K562 (cell line): ENCODE data around the gene IKBKG. TPM values are rescaled to one million over a fixed set of nuclear protein-coding genes. Genes with fewer than 3 reads are reported as not detected.

ENCODE experiments used
- ARHGAP35 ChIP-seq: fragments of 450-650 bp; IDR thresholded peaks from 2 replicates; pipeline ENCODE4 v1.6.1; 2018; ENCODE audit not compliant: partially characterized antibody
- CHCHD3 ChIP-seq: fragments of 250-450 bp; sonication (Bioruptor Pico); IDR thresholded peaks from 2 replicates; pipeline ENCODE4 v2.1.2; 2022; ENCODE audit warnings: mild to moderate bottlenecking
- CHD7 ChIP-seq: fragments of 200-600 bp; sonication (generic); IDR thresholded peaks from one replicate; pipeline ENCODE4 v1.6.1; 2012; ENCODE audit warnings: mild to moderate bottlenecking, low read depth, low read length, inconsistent platforms
- LARP7 ChIP-seq: fragments of 450-650 bp; IDR thresholded peaks from 2 replicates; pipeline ENCODE4 v1.6.1; 2016
- MYBL2 ChIP-seq, 2 experiments: fragments of 450-650 bp in 1 of 2; sonication (generic) in 1 of 2; formaldehyde crosslinking in 1 of 2; IDR thresholded peaks; 2 replicates each; pipeline versions ENCODE4 v1.6.1 to v1.8.1; 2017 to 2022; ENCODE audit warnings: borderline replicate concordance in 1 of 2, inconsistent platforms in 1 of 2, low read depth in 1 of 2, mild to moderate bottlenecking in 1 of 2, missing genetic modification reagents in 1 of 2, moderate library complexity in 1 of 2
- ZNF324 ChIP-seq: fragments of 250-450 bp; sonication (Bioruptor Pico); IDR thresholded peaks from 2 replicates; pipeline ENCODE4 v1.4.0; 2020; ENCODE audit warnings: mild to moderate bottlenecking
- ZNF41 ChIP-seq: fragments of 250-450 bp; sonication (Bioruptor Pico); conservative IDR thresholded peaks from 2 replicates; pipeline ENCODE4 v1.4.0; 2020; ENCODE audit warnings: mild to moderate bottlenecking
- polyA plus RNA-seq, 8 experiments: library from polyadenylated mRNA; depleted of rRNA in 4 of 8; stranded (reverse) in 5 of 8; unstranded in 3 of 8; fragments of >200 nt; fragmentation: Nextera tagmentation in 2 of 8; fragmentation: Illumina TruSeq in 1 of 8; extraction: Ambion mirVana in 2 of 8; extraction: Trizol in 1 of 8; gene quantifications; 2 replicates each; pipeline versions ENCODE4 v1.2.1 to v1.2.3, GENCODE V29; 2011 to 2014; ENCODE audit warnings: inconsistent platforms in 1 of 8, missing spikeins in 1 of 8
- total RNA-seq, 7 experiments: library from RNA; depleted of rRNA in 6 of 7; stranded (reverse); fragments of >200 nt in 6 of 7; fragmentation: Illumina TruSeq in 2 of 7; extraction: Trizol in 2 of 7; gene quantifications; 2 replicates each; pipeline versions ENCODE4 v1.2.1 to v1.2.3, GENCODE V29; 2011 to 2021; ENCODE audit warnings: low replicate concordance in 1 of 7
- TF ChIP-seq, protein P1 (sequence below), 3 experiments: fragments of 200-800 bp in 1 of 3; fragments of 250-450 bp in 1 of 3; fragments of 450-650 bp in 1 of 3; sonication (Bioruptor Pico) in 1 of 3; sonication (Bioruptor generic) in 1 of 3; formaldehyde crosslinking in 1 of 3; IDR thresholded peaks; 2 replicates each; pipeline versions ENCODE4 v1.6.1 to v1.8.0; 2016 to 2022; ENCODE audit warnings: mild to moderate bottlenecking in 2 of 3, missing genetic modification characterization in 2 of 3, missing compliant biosample characterization in 1 of 3, moderate library complexity in 1 of 3
- TF ChIP-seq, protein P2 (sequence below): fragments of 450-650 bp; formaldehyde crosslinking; IDR thresholded peaks from 2 replicates; pipeline ENCODE4 v1.4.0; 2020; ENCODE audit warnings: mild to moderate bottlenecking, moderate library complexity

IKBKG gene
- total and polyA plus RNA-seq, 9 of the 15 experiments (the other 6 are each of a cell fraction or from before 2014, with no cell fraction given): 0.68 to 60.0 (median 21.9) TPM

DNA sequence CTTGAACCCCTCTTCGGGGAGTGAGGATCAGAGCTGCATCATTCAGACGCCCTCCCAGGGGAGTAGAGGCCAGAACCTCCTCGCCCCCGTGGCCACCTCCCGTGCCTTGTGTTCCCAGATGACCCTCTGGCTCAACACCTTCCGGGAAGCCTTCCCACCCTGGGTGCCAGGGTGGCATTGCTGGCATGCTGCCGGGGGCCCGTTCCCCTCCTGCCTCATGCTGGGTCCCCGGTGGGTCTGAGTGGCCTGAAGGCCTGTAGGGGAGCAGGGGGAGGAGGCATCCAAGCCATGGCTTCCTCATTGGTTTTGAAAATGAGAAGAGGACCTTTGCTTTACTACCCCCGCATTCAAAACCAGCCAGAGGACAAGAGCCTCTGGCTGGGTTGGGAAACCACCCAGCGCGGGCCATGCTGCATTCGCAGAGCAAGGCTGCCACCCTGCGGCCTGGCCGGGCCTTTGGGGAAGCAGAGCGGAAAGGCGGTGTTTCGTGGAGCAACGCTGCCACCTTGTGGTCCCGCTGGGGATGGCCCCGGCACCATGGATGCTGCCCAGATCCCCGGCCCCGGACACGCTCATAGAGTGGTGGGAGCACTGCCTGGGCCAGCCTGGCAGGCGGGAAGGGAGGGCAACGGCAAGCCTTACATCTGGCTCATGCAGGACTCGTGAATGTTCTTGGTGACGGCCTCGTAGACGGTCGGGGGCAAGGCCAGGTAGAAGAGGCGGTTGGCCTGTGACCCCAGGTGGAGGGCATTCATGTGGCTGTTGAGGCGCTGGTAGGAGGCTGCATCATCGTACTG lies 12.7 kb upstream of the IKBKG start (continued):
- no peak for TF ChIP-seq CHD7
- TF ChIP-seq, protein P1, sequence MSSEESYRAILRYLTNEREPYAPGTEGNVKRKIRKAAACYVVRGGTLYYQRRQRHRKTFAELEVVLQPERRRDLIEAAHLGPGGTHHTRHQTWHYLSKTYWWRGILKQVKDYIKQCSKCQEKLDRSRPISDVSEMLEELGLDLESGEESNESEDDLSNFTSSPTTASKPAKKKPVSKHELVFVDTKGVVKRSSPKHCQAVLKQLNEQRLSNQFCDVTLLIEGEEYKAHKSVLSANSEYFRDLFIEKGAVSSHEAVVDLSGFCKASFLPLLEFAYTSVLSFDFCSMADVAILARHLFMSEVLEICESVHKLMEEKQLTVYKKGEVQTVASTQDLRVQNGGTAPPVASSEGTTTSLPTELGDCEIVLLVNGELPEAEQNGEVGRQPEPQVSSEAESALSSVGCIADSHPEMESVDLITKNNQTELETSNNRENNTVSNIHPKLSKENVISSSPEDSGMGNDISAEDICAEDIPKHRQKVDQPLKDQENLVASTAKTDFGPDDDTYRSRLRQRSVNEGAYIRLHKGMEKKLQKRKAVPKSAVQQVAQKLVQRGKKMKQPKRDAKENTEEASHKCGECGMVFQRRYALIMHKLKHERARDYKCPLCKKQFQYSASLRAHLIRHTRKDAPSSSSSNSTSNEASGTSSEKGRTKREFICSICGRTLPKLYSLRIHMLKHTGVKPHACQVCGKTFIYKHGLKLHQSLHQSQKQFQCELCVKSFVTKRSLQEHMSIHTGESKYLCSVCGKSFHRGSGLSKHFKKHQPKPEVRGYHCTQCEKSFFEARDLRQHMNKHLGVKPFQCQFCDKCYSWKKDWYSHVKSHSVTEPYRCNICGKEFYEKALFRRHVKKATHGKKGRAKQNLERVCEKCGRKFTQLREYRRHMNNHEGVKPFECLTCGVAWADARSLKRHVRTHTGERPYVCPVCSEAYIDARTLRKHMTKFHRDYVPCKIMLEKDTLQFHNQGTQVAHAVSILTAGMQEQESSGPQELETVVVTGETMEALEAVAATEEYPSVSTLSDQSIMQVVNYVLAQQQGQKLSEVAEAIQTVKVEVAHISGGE (CRISPR knock-in tag; IDR thresholded peaks at IDR 0.05): no peak
- TF ChIP-seq CHCHD3 (CRISPR knock-in tag): no peak
- TF ChIP-seq, protein P2, sequence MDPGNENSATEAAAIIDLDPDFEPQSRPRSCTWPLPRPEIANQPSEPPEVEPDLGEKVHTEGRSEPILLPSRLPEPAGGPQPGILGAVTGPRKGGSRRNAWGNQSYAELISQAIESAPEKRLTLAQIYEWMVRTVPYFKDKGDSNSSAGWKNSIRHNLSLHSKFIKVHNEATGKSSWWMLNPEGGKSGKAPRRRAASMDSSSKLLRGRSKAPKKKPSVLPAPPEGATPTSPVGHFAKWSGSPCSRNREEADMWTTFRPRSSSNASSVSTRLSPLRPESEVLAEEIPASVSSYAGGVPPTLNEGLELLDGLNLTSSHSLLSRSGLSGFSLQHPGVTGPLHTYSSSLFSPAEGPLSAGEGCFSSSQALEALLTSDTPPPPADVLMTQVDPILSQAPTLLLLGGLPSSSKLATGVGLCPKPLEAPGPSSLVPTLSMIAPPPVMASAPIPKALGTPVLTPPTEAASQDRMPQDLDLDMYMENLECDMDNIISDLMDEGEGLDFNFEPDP (CRISPR knock-in tag): no peak
- TF ChIP-seq MYBL2 (IDR thresholded peaks at IDR 0.05; ENCODE audit: low read depth): no peak
- no peak for TF ChIP-seq MYBL2 (CRISPR knock-in tag; IDR thresholded peaks at IDR 0.05; ENCODE audit: borderline replicate concordance)
- TF ChIP-seq ZNF41 (CRISPR knock-in tag): no peak
- no peak for TF ChIP-seq ARHGAP35
- no peak for TF ChIP-seq ZNF324 (CRISPR knock-in tag)
- TF ChIP-seq LARP7: no peak
